ENCODE data around the gene UPP1. TPM values are rescaled to one million over a fixed set of nuclear protein-coding genes. Genes with fewer than 3 reads are reported as not detected.
A peak's percentile ranks its signal among the peaks of the same experiment; 100 is the strongest.

The UPP1 gene
- 70.3 and 75.4 TPM in 2 replicates for total RNA-seq (2022)
- percentile 95 among the genes with signal in this experiment for Bru-seq, nascent RNA
- percentile 86 among the genes with signal in this experiment for BruChase-seq, experiment 1, labeled RNA remaining after a 6-hour chase
- percentile 77 among the genes with signal in this experiment for BruChase-seq, experiment 2, labeled RNA remaining after a 2-hour chase
- long read RNA-seq, transcript UPP1-203 (9 exons, 1,375 nt), result major isoform, 23 of 83 reads
- long read RNA-seq, transcript UPP1-202 (6 exons, 955 nt), result minor isoform, 22 of 83 reads
- long read RNA-seq, transcript UPP1-212 (3 exons, 2,782 nt), result minor isoform, 14 of 83 reads
- long read RNA-seq, partial matches to known transcripts, result 1 of 83 reads
- long read RNA-seq, other reads (novel, unspliced or antisense), result 22 of 83 reads

DNA sequence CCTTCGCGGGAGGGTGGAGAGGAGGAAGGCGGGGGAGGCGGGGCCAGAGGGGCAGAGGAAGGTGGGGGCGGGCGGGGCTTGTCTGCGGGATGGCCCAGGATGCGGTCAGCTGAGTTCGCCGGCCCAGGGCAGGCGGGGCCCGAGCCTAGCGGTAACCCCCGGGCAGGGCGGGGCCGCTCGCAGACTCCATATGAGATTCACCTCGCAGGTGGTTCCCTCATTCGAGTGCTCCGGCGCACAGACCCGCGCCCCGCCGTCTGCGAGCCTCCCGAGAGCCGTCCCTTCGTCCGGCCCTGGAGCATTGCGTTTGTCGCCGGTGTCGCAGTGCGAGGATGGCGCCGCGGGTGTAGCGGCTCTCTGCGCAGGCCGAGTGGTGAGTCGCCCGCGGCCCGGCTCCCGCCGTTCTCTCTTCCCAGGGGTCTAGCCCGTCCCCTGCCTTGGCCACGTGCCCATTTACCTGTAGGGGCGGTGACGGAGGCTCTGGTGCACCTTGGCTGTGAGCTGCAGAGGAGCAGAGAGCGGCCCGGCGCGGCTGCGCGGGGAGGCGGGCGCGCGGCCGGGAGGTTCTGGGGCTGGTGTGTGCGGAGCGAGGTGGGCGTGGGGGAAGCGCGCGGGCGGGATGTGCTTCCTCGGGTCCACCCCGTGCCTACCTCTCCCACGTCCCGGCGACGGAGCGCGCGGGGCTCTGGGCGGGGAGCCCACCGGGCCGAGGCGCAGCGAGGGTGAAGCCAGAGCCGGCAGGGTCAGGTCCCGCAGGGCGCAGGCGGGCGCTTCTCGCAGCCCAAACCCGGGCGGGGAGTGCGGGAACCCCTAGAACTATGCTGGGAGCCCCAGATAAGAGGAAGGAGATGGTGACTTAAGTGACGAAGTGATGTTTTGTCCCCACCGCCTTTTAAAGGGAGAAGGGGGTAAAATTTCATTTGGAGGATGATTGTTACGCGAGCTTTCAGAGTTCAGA is at the start of gene UPP1:
TSS of gene UPP1 (plus strand) at position 220 of the 958 bp plus-strand sequence. CDS start 5,519 bp downstream, outside the sequence.
- peaks cover 80% of the 10 kb centered on the region for H3K4me1 Mint-ChIP-seq (ENCODE audit: low read depth, unreplicated experiment)
- CTCF ChIA-PET, result interaction anchor here (1.0 to 1.9 kb wide), 5 partner anchors 46 to 98 kb away, joined by 3 to 14 read pairs (median 4); partner anchors contain the start of gene C7orf57
- peaks cover 75% of the 10 kb centered on the region for H3K36me3 Mint-ChIP-seq (ENCODE audit: insufficient read depth, unreplicated experiment)
- peak within 1 kb of the TSS; percentile 82 for H3K27ac Mint-ChIP-seq (ENCODE audit: unreplicated experiment)
- BruUV-seq (replicated peaks), result no TSS peak
- peak; percentile 89 for DNase-seq
- no peak for TF ChIP-seq CTCF (IDR thresholded peaks at IDR 0.05; ENCODE audit: unreplicated experiment)
- intact Hi-C loops (cut with micrococcal nuclease; ENCODE audit: unreplicated experiment), result loop anchor here (2.0 kb wide), 2 partner anchors 55 to 97 kb away; partner anchors contain the start of gene C7orf57
- H3K27me3 Mint-ChIP-seq (ENCODE audit: unreplicated experiment), result no peaks in the 10 kb centered on the region
- no peaks in the 10 kb centered on the region for H3K9me3 Mint-ChIP-seq (ENCODE audit: low read depth, unreplicated experiment)
- H3K4me3 Mint-ChIP-seq (ENCODE audit: low read depth, unreplicated experiment), result peak within 1 kb of the TSS; percentile 82

DNA sequence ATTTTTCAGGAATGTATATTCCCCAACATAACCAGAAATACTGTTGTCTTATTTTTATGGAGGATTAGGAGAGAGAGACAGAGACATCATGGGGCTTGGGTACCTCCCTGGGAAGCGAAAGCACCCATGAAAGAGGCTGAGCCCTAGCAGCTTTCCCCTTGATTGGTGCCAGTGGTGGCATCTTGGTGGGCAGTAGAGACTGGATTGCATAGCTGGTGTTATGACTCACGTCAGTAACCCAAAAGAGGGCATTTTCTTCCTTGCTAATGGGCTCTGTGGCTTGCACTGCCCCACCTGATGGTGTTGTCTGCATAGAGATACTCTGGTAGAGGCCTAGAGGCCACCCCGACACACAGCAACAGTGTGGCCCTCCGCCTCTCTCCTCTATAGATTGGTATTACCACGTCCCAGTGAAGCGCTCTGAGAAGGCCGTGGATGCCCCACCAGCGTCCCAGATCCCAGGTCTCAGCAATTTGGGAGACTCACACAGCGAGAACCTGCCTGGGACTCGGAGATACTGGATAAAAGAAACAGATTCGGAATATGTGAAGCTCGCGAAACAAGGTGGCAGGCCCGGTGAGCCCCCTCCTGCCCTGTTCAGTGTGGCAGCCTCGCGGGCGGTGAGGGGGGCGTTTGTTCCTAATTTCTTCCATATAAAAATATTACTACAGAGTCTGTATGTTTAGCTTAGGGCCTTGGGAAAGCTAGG is 48.0 kb upstream of the UPP1 start:
- Mint-ChIP-seq H3K9me3 (ENCODE audit: low read depth, unreplicated experiment) (no peaks in the 10 kb centered on the region), H3K36me3 (ENCODE audit: insufficient read depth, unreplicated experiment) (peaks cover 3% of the 10 kb centered on the region), H3K27ac (ENCODE audit: unreplicated experiment) (no peak overlapping the region), H3K4me1 (ENCODE audit: low read depth, unreplicated experiment) (peaks cover 8% of the 10 kb centered on the region), H3K27me3 (ENCODE audit: unreplicated experiment) (peaks cover 40% of the 10 kb centered on the region), H3K4me3 (ENCODE audit: low read depth, unreplicated experiment) (no peak overlapping the region)
- CTCF ChIA-PET, result no interaction called here
- DNase-seq, result no peak
- BruUV-seq (replicated peaks), result no TSS peak
- intact Hi-C loops (cut with micrococcal nuclease; ENCODE audit: unreplicated experiment), result no loop called here
- no peak for TF ChIP-seq CTCF (IDR thresholded peaks at IDR 0.05; ENCODE audit: unreplicated experiment)

DNA sequence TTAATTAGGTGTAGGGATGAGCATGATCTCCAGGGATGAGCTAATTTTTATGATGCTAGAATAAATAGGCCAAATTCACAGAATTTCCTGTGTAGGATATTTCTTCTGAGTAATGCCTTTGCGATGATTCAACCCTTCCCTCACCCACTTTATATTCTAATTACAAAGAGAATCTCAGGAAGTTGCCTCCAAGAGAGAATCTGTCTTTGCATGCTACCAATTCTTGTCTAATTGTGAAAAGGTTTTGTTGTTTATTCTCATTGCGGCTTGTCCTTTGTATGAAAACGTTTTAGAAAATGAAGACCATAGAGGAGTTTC is 47.5 kb upstream of the UPP1 start:
- intact Hi-C loops (cut with micrococcal nuclease; ENCODE audit: unreplicated experiment), result no loop called here
- CTCF ChIA-PET, result no interaction called here
- peaks cover 40% of the 10 kb centered on the region for H3K27me3 Mint-ChIP-seq (ENCODE audit: unreplicated experiment)
- H3K9me3 Mint-ChIP-seq (ENCODE audit: low read depth, unreplicated experiment), result no peaks in the 10 kb centered on the region
- no TSS peak for BruUV-seq (replicated peaks)
- H3K4me3 Mint-ChIP-seq (ENCODE audit: low read depth, unreplicated experiment), result no peak overlapping the region
- no peak for TF ChIP-seq CTCF (IDR thresholded peaks at IDR 0.05; ENCODE audit: unreplicated experiment)
- H3K27ac Mint-ChIP-seq (ENCODE audit: unreplicated experiment), result no peak overlapping the region
- H3K4me1 Mint-ChIP-seq (ENCODE audit: low read depth, unreplicated experiment), result peaks cover 3% of the 10 kb centered on the region
- H3K36me3 Mint-ChIP-seq (ENCODE audit: insufficient read depth, unreplicated experiment), result no peaks in the 10 kb centered on the region
- no peak for DNase-seq

DNA sequence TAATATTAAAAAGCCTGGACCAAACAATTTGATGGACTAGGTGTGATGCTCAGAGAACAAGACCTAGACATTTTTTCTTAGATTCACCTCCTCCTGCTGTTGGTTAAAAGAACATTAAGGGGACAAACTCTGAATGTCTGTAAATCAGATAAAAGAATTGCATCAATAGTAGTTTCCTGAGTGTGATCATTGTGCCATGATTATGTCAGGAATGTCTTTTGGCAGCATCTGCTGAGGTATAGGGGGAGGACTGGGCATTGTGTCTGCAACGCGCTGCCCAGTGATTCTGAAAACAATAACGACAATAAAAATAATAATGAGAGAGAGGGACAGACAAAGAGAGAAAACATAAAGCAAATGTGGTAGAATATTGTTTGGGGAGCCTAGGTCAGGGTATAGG is 46.8 kb upstream of the UPP1 start:
- CTCF ChIA-PET, result no interaction called here
- H3K36me3 Mint-ChIP-seq (ENCODE audit: insufficient read depth, unreplicated experiment), result no peaks in the 10 kb centered on the region
- DNase-seq, result no peak
- intact Hi-C loops (cut with micrococcal nuclease; ENCODE audit: unreplicated experiment), result no loop called here
- no peak overlapping the region for H3K27ac Mint-ChIP-seq (ENCODE audit: unreplicated experiment)
- no peak overlapping the region for H3K4me3 Mint-ChIP-seq (ENCODE audit: low read depth, unreplicated experiment)
- H3K4me1 Mint-ChIP-seq (ENCODE audit: low read depth, unreplicated experiment), result no peaks in the 10 kb centered on the region
- no TSS peak for BruUV-seq (replicated peaks)
- H3K9me3 Mint-ChIP-seq (ENCODE audit: low read depth, unreplicated experiment), result no peaks in the 10 kb centered on the region
- peaks cover 35% of the 10 kb centered on the region for H3K27me3 Mint-ChIP-seq (ENCODE audit: unreplicated experiment)
- no peak for TF ChIP-seq CTCF (IDR thresholded peaks at IDR 0.05; ENCODE audit: unreplicated experiment)

Data from Calu3 (cell line).